Measurements from ENCODE around the gene RPUSD4. TPM values are rescaled to one million over a fixed set of nuclear protein-coding genes. Genes with fewer than 3 reads are reported as not detected.

Gene RPUSD4
- total RNA-seq, 1 donor from 2014 or later: 58.2 TPM

GRCh38 chr11:126214441-126214840 is 3.0 kb upstream of the RPUSD4 start:
- intact Hi-C loops (cut with micrococcal nuclease): loop anchor here (5.0 to 10.0 kb wide), 3 partner anchors 590 to 1262 kb away; partner anchors contain the start of genes CCDC15 and CHEK1
- POLR2A ChIA-PET: interaction anchor here (0.7 kb wide), 1 partner anchor 812 kb away, joined by 13 read pairs; no protein-coding TSS in a partner anchor
- no peak for ATAC-seq (ENCODE audit: low read depth)
- DNase-seq: no peak
- TF ChIP-seq CTCF (IDR thresholded peaks at IDR 0.05): no peak
- H3K36me3 Mint-ChIP-seq (ENCODE audit: low read depth): peaks cover 22% of the 10 kb centered on the region
- no peak overlapping the region for H3K4me3 Mint-ChIP-seq
- H3K9me3 Mint-ChIP-seq: no peaks in the 10 kb centered on the region
- peaks cover 45% of the 10 kb centered on the region for H3K4me1 Mint-ChIP-seq
- CTCF ChIA-PET: no interaction called here
- H3K27ac Mint-ChIP-seq: no peak overlapping the region
- H3K27me3 Mint-ChIP-seq: no peaks in the 10 kb centered on the region

- TF ChIP-seq CTCF (IDR thresholded peaks at IDR 0.05): no peak
- peaks cover 38% of the 10 kb centered on the region for H3K36me3 Mint-ChIP-seq (ENCODE audit: low read depth)
- peaks cover 32% of the 10 kb centered on the region for H3K4me1 Mint-ChIP-seq
- H3K9me3 Mint-ChIP-seq: no peaks in the 10 kb centered on the region
- POLR2A ChIA-PET: interaction anchor here (1.0 to 3.9 kb wide), 7 partner anchors 14 to 324 kb away, joined by 3 to 21 read pairs (median 4); partner anchors contain the start of genes DCPS, FOXRED1, HYLS1 and SRPRA
- DNase-seq: no peak
- CTCF ChIA-PET: no interaction called here
- no peaks in the 10 kb centered on the region for H3K27me3 Mint-ChIP-seq
- intact Hi-C loops (cut with micrococcal nuclease): loop anchor here (5.0 to 10.0 kb wide), 3 partner anchors 587 to 1260 kb away; partner anchors contain the start of genes CCDC15 and CHEK1
- no peak for ATAC-seq (ENCODE audit: low read depth)
- peak overlapping the region; percentile 97 for H3K27ac Mint-ChIP-seq
- peak overlapping the region; percentile 99 for H3K4me3 Mint-ChIP-seq
These were observed 725 bp upstream of the RPUSD4 start for GRCh38 chr11:126212089-126212660.

GRCh38 chr11:126210871-126211235 is 597 bp downstream of the RPUSD4 start:
- Mint-ChIP-seq H3K27me3 (no peaks in the 10 kb centered on the region), H3K9me3 (no peaks in the 10 kb centered on the region), H3K4me1 (peaks cover 28% of the 10 kb centered on the region), H3K27ac (peak overlapping the region; percentile 97), H3K4me3 (peak overlapping the region; percentile 99), H3K36me3 (ENCODE audit: low read depth) (peaks cover 48% of the 10 kb centered on the region)
- TF ChIP-seq CTCF (IDR thresholded peaks at IDR 0.05): no peak
- intact Hi-C loops (cut with micrococcal nuclease): loop anchor here (1.0 to 10.0 kb wide), 10 partner anchors 58 to 1259 kb away; partner anchors contain the start of genes CCDC15, CHEK1, DCPS and FOXRED1
- no peak for ATAC-seq (ENCODE audit: low read depth)
- ChIA-PET POLR2A (interaction anchor here (1.0 to 3.9 kb wide), 6 partner anchors 13 to 308 kb away, joined by 3 to 21 read pairs (median 4); partner anchors contain the start of genes DCPS, FOXRED1, PUS3 and SRPRA), CTCF (no interaction called here)
- DNase-seq: no peak

GRCh38 chr11:126207896-126208295 is 3.6 kb downstream of the RPUSD4 start:
- Mint-ChIP-seq H3K4me1 (peaks cover 25% of the 10 kb centered on the region), H3K27ac (no peak overlapping the region), H3K36me3 (ENCODE audit: low read depth) (peaks cover 78% of the 10 kb centered on the region), H3K4me3 (no peak overlapping the region), H3K9me3 (no peaks in the 10 kb centered on the region), H3K27me3 (no peaks in the 10 kb centered on the region)
- ATAC-seq (ENCODE audit: low read depth) (no peak), DNase-seq (no peak)
- intact Hi-C loops (cut with micrococcal nuclease): no loop called here
- POLR2A ChIA-PET: interaction anchor here (1.0 kb wide), 1 partner anchor 96 kb away, joined by 4 read pairs; the partner anchor contains the start of gene DCPS
- CTCF ChIA-PET: no interaction called here
- TF ChIP-seq CTCF (IDR thresholded peaks at IDR 0.05): no peak

- Mint-ChIP-seq H3K4me1 (peaks cover under 1% of the 10 kb centered on the region), H3K36me3 (ENCODE audit: low read depth) (peaks cover 88% of the 10 kb centered on the region), H3K9me3 (no peaks in the 10 kb centered on the region), H3K4me3 (no peak overlapping the region), H3K27ac (no peak overlapping the region), H3K27me3 (no peaks in the 10 kb centered on the region)
- intact Hi-C loops (cut with micrococcal nuclease): no loop called here
- ATAC-seq (ENCODE audit: low read depth) (no peak), DNase-seq (no peak)
- TF ChIP-seq CTCF (IDR thresholded peaks at IDR 0.05): no peak
- ChIA-PET POLR2A (no interaction called here), CTCF (no interaction called here)
These were observed 6.1 kb downstream of the RPUSD4 start for GRCh38 chr11:126205359-126205758.

Data from activated B cell treated with CpG ODN at 0.5 μM for 24 hours (primary cell).